Epithelial cell of esophagus (primary cell): Measurements from ENCODE around the gene DVL1.

Experiments
- DNase-seq: peaks from one replicate; pipeline ENCODE4 v3.0.0; 2010; ENCODE audit warnings: low read depth
- H3K4me3 ChIP-seq: 2 replicates; pipeline ENCODE4 v1.5.1; 2011; ENCODE audit warnings: mild to moderate bottlenecking, low read length, control low read depth
- CTCF ChIP-seq: IDR thresholded peaks from 2 replicates; pipeline ENCODE4 v1.5.1; 2011; ENCODE audit warnings: low read depth, mild to moderate bottlenecking, low read length, control low read depth, inconsistent platforms; ENCODE audit not compliant: insufficient read depth; ENCODE audit errors: missing control alignments

The DVL1 gene

GRCh38 chr1:1380860-1381259 is 31.6 kb upstream of the DVL1 start:
- H3K4me3 ChIP-seq: no peak overlapping the region
- TF ChIP-seq CTCF: no peak
- DNase-seq: no peak

- TF ChIP-seq CTCF: no peak
- DNase-seq: no peak
- H3K4me3 ChIP-seq: no peak overlapping the region
Measured at GRCh38 chr1:1377540-1378205, 28.5 kb upstream of the DVL1 start.

- H3K4me3 ChIP-seq: no peak overlapping the region
- DNase-seq: no peak
- TF ChIP-seq CTCF: no peak
Measured at GRCh38 chr1:1376551-1377226, 27.5 kb upstream of the DVL1 start.

- peak; percentile 100 for DNase-seq
- peak; percentile 23 for TF ChIP-seq CTCF
- H3K4me3 ChIP-seq: peak within 1 kb of the TSS; percentile 80
Measured at GRCh38 chr1:1374929-1375662, 25.9 kb upstream of the DVL1 start, which contains the start of gene AURKAIP1. Gene AURKAIP1 (minus strand): TSS chr1:1375207. CDS start chr1:1374756, 451 bp downstream.

GRCh38 chr1:1374589-1374928 is 25.3 kb upstream of the DVL1 start:
- DNase-seq: peak; percentile 32
- H3K4me3 ChIP-seq: peak overlapping the region; percentile 80
- no peak for TF ChIP-seq CTCF

GRCh38 chr1:1373815-1374588 is 24.8 kb upstream of the DVL1 start:
- H3K4me3 ChIP-seq: peak overlapping the region; percentile 80
- TF ChIP-seq CTCF: no peak
- DNase-seq: no peak
